GM12878 (cell line): ENCODE measurements around the gene CUTC.

Experiments
- CREM ChIP-seq: IDR thresholded peaks from 2 replicates; pipeline ENCODE4 v1.6.1; 2014; ENCODE audit warnings: antibody characterized with exemption, low read depth
- ESRRA ChIP-seq: IDR thresholded peaks from 2 replicates; pipeline ENCODE4 v1.6.1; 2012; ENCODE audit warnings: mild to moderate bottlenecking, low read length, improper control_type of control experiment
- KAT2A ChIP-seq: conservative IDR thresholded peaks from 2 replicates; pipeline ENCODE4 v1.6.1; 2011; ENCODE audit warnings: low read depth, low read length; ENCODE audit not compliant: control insufficient read depth
- KDM1A ChIP-seq: fragments of 200-600 bp; sonication (generic); IDR thresholded peaks from 2 replicates; pipeline ENCODE4 v1.6.1; 2016; ENCODE audit warnings: borderline replicate concordance
- POLR2AphosphoS5 ChIP-seq: IDR thresholded peaks from 2 replicates; pipeline ENCODE4 v1.6.1; 2011; ENCODE audit warnings: mild to moderate bottlenecking, low read length, inconsistent platforms
- RB1 ChIP-seq: fragments of 450-650 bp; formaldehyde crosslinking; IDR thresholded peaks from 2 replicates; pipeline ENCODE4 v1.6.1; 2017; ENCODE audit warnings: mild to moderate bottlenecking, borderline replicate concordance
- TF ChIP-seq, protein P1 (sequence below), 3 experiments: IDR thresholded peaks in 2 of 3; conservative IDR thresholded peaks in 1 of 3; 2 replicates each; pipeline ENCODE4 v1.5.1; 2011; ENCODE audit warnings: low read depth in 3 of 3, low read length in 3 of 3, mild to moderate bottlenecking in 3 of 3, control low read depth in 2 of 3, moderate library complexity in 2 of 3, inconsistent platforms in 1 of 3, mixed read lengths in 1 of 3; ENCODE audit not compliant: control insufficient read depth in 2 of 3, insufficient read depth in 1 of 3; ENCODE audit errors: extremely low read depth in 1 of 3
- TF ChIP-seq, protein P2 (sequence below): fragments of 450-650 bp; IDR thresholded peaks from 2 replicates; pipeline ENCODE4 v1.6.1; 2017; ENCODE audit warnings: mild to moderate bottlenecking

DNA sequence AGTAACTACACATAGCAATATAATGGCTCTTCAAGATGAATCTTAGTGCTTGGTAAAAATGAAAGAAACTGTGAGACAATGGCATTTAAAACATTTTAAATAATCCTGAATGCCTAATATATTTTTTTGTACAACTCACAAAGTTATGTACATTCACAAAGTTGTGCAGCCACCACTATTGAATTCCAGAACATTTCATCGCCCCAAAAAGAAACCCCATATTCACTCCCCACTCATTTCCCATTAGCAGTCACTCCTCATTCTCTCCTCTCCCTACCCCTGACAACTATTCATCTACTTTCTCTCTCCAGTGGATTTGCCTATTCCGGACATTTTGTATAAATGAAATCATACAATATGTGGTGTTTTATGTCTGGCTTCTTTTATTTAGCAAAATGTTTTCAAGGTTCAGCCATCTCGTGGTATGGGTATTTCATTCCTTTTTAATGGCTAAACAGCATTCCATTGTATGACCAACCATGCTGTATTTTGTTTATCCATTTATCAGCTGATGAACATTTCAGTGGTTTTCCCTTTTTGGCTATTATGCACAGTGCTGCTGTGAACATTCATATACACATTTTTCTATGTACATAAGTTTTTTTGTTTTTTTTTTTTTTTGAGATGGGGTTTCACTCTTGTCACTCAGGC, 38.0 kb upstream of the CUTC start:
- TF ChIP-seq ESRRA (no peak), KAT2A (no peak), RB1 (no peak), KDM1A (no peak), CREM (no peak), POLR2AphosphoS5 (no peak)
- TF ChIP-seq, protein P1, sequence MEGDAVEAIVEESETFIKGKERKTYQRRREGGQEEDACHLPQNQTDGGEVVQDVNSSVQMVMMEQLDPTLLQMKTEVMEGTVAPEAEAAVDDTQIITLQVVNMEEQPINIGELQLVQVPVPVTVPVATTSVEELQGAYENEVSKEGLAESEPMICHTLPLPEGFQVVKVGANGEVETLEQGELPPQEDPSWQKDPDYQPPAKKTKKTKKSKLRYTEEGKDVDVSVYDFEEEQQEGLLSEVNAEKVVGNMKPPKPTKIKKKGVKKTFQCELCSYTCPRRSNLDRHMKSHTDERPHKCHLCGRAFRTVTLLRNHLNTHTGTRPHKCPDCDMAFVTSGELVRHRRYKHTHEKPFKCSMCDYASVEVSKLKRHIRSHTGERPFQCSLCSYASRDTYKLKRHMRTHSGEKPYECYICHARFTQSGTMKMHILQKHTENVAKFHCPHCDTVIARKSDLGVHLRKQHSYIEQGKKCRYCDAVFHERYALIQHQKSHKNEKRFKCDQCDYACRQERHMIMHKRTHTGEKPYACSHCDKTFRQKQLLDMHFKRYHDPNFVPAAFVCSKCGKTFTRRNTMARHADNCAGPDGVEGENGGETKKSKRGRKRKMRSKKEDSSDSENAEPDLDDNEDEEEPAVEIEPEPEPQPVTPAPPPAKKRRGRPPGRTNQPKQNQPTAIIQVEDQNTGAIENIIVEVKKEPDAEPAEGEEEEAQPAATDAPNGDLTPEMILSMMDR (IDR thresholded peaks at IDR 0.05 in 2 of 3, conservative IDR thresholded peaks at IDR 0.05 in 1 of 3; ENCODE audit: control insufficient read depth in 2 of 3, extremely low read depth in 1 of 3, insufficient read depth in 1 of 3, low read depth in 3 of 3, low read length in 3 of 3): no peak
- TF ChIP-seq, protein P2, sequence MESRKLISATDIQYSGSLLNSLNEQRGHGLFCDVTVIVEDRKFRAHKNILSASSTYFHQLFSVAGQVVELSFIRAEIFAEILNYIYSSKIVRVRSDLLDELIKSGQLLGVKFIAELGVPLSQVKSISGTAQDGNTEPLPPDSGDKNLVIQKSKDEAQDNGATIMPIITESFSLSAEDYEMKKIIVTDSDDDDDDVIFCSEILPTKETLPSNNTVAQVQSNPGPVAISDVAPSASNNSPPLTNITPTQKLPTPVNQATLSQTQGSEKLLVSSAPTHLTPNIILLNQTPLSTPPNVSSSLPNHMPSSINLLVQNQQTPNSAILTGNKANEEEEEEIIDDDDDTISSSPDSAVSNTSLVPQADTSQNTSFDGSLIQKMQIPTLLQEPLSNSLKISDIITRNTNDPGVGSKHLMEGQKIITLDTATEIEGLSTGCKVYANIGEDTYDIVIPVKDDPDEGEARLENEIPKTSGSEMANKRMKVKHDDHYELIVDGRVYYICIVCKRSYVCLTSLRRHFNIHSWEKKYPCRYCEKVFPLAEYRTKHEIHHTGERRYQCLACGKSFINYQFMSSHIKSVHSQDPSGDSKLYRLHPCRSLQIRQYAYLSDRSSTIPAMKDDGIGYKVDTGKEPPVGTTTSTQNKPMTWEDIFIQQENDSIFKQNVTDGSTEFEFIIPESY: no peak
